ENCODE measurements around the gene MRPL10. TPM values are rescaled to one million over a fixed set of nuclear protein-coding genes. Genes with fewer than 3 reads are reported as not detected.
"Not testable (repeated sequence)": the region's sequence is repeated elsewhere in the genome, so short reads cannot be mapped to it uniquely, and the experiment has no call there.

Gene MRPL10
- total and polyA plus RNA-seq, 2 donors (not counting 1 experiment from before 2014, with no cell fraction given) = 31.0 to 44.7 TPM

DNA sequence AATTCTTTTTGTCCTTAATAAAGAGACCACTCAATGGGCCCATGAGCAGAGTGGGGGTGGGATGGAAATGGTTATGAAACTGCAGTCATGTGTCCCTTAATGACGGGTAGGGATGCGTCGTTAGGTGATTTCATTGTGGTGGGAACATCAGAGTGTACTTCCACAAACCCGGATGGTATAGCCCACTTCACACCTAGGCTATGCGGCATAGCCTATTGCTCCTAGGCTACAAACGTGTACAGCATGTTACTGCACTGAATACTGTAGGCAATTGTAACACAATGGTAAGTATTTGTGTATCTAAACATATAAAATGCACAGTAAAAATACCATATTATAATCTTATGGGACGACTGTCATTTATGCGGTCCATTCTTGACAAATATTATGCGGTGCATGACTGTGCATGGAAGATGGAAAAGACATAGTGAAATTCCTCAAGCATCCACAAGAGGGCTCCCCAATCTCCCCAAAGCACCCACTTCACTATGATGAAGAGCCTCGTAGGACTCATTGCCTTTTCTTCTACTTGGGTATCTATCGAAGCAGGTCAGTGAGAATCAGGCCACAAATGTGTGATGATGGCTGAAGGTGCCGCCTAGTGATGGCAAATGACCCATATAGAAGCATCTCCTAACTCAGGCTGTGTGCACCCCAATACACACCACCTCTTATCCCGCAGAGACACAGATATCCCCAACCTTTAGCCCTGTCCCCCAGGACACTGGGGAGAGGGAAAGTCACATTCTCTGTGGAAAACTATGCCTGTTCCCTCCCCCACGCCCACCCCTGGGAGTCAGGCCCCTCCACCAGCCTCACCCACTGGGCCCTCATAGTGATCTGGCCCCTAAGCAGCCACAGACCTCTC is 54.8 kb downstream of the MRPL10 start:
- no peak overlapping the region for H3K9ac ChIP-seq (ENCODE audit: insufficient read depth, low read length)
- peaks cover 22% of the 10 kb centered on the region for H3K27me3 ChIP-seq (ENCODE audit: control insufficient read depth, insufficient read depth, low read length)
- DNase-seq (ENCODE audit: low read depth in 2 of 2) = peak; percentile 24 to 55
- H3K4me2 ChIP-seq (ENCODE audit: extremely low read depth, insufficient read depth, low read length) = no peak overlapping the region
- no peak overlapping the region for H2AFZ ChIP-seq (ENCODE audit: low read length)
- no peaks in the 10 kb centered on the region for H3K4me1 ChIP-seq (ENCODE audit: control insufficient read depth, extremely low read depth, insufficient read depth, low read length)
- TF ChIP-seq, protein P1, sequence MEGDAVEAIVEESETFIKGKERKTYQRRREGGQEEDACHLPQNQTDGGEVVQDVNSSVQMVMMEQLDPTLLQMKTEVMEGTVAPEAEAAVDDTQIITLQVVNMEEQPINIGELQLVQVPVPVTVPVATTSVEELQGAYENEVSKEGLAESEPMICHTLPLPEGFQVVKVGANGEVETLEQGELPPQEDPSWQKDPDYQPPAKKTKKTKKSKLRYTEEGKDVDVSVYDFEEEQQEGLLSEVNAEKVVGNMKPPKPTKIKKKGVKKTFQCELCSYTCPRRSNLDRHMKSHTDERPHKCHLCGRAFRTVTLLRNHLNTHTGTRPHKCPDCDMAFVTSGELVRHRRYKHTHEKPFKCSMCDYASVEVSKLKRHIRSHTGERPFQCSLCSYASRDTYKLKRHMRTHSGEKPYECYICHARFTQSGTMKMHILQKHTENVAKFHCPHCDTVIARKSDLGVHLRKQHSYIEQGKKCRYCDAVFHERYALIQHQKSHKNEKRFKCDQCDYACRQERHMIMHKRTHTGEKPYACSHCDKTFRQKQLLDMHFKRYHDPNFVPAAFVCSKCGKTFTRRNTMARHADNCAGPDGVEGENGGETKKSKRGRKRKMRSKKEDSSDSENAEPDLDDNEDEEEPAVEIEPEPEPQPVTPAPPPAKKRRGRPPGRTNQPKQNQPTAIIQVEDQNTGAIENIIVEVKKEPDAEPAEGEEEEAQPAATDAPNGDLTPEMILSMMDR (conservative IDR thresholded peaks at IDR 0.05 in 1 of 2, IDR thresholded peaks at IDR 0.05 in 1 of 2; ENCODE audit: low read depth in 1 of 2, low read length in 2 of 2) = peak; percentile 58 to 80
- TF ChIP-seq EZH2 (IDR thresholded peaks at IDR 0.05; ENCODE audit: low read length, missing control alignments) = peak; percentile 10
- no peaks in the 10 kb centered on the region for H3K36me3 ChIP-seq (ENCODE audit: control insufficient read depth, insufficient read depth, low read length)
- no peaks in the 10 kb centered on the region for H3K9me3 ChIP-seq (ENCODE audit: control insufficient read depth, insufficient read depth, low read depth, low read length)
- no peaks in the 10 kb centered on the region for H3K79me2 ChIP-seq (ENCODE audit: control insufficient read depth, insufficient read depth, low read length)
- no peaks in the 10 kb centered on the region for H4K20me1 ChIP-seq (ENCODE audit: control insufficient read depth, extremely low read depth, insufficient read depth, low read length)
- H3K4me3 ChIP-seq (replicated peaks in 1 of 4; ENCODE audit: control extremely low read depth in 1 of 4, insufficient read depth in 1 of 4, low read depth in 3 of 4, low read length in 4 of 4) = no peak overlapping the region
- no peak overlapping the region for H3K27ac ChIP-seq (ENCODE audit: insufficient read depth, low read length)

DNA sequence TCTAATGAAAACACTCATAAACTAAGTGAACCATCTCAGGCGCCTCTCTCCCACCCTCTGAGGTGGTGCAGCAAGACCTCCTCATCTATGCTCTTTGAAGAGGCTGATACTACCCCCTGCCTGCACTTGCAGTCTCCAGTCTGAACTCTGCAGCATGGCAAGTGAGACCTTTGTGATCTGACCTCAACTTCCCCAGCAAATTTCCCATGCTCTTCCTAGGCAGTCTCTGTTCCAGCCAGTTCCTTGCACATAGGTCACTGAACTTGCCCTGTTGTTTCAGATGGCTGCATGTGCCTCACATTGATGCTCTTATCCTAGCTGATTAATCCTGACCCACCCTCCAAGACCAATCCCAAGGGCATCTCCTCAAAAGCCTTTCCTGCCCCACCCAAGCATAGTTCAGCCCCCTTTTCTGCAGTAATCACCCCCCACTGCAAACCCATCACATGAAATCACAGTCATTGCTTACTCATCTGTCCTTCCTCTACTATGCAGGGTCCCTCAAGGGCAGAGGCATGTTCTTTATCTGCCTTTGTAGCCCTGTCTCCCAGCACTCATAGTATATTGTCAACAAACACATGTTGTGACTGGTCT is 56.3 kb downstream of the MRPL10 start:
- Histone ChIP-seq H3K9me3 (ENCODE audit: control insufficient read depth, insufficient read depth, low read depth, low read length) (no peaks in the 10 kb centered on the region), H3K4me2 (ENCODE audit: extremely low read depth, insufficient read depth, low read length) (no peak overlapping the region), H3K4me3 (replicated peaks in 1 of 4; ENCODE audit: control extremely low read depth in 1 of 4, insufficient read depth in 1 of 4, low read depth in 3 of 4, low read length in 4 of 4) (no peak overlapping the region), H3K4me1 (ENCODE audit: control insufficient read depth, extremely low read depth, insufficient read depth, low read length) (no peaks in the 10 kb centered on the region), H4K20me1 (ENCODE audit: control insufficient read depth, extremely low read depth, insufficient read depth, low read length) (no peaks in the 10 kb centered on the region), H3K36me3 (ENCODE audit: control insufficient read depth, insufficient read depth, low read length) (no peaks in the 10 kb centered on the region), H3K79me2 (ENCODE audit: control insufficient read depth, insufficient read depth, low read length) (no peaks in the 10 kb centered on the region), H2AFZ (ENCODE audit: low read length) (no peak overlapping the region), H3K27me3 (ENCODE audit: control insufficient read depth, insufficient read depth, low read length) (peaks cover 22% of the 10 kb centered on the region), H3K27ac (ENCODE audit: insufficient read depth, low read length) (no peak overlapping the region), H3K9ac (ENCODE audit: insufficient read depth, low read length) (no peak overlapping the region)
- TF ChIP-seq, protein P1 (conservative IDR thresholded peaks at IDR 0.05 in 1 of 2, IDR thresholded peaks at IDR 0.05 in 1 of 2; ENCODE audit: low read depth in 1 of 2, low read length in 2 of 2) = no peak
- TF ChIP-seq EZH2 (IDR thresholded peaks at IDR 0.05; ENCODE audit: low read length, missing control alignments) = no peak
- DNase-seq (ENCODE audit: low read depth in 2 of 2) = no peak

DNA sequence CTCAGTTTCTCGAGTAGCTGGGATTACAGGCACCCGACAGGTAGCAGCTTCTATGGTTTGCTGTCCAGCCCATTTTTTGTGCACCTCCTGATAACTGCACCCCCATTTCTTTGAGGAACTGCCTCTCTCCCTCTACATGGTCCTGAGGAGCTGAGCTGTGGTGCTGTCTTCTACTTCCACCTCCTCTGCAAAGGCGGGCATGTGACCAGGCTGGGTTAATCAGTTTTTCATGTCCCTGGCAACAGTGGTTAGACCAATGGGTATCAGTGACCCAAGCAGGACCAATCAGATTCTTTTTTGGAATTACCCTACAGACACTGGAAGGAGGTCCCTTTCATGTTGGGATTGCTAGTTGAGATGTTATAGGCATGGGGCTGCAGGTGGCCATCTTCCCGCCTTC is 57.0 kb downstream of the MRPL10 start:
- TF ChIP-seq EZH2 (IDR thresholded peaks at IDR 0.05; ENCODE audit: low read length, missing control alignments) = no peak
- TF ChIP-seq, protein P1 (conservative IDR thresholded peaks at IDR 0.05 in 1 of 2, IDR thresholded peaks at IDR 0.05 in 1 of 2; ENCODE audit: low read depth in 1 of 2, low read length in 2 of 2) = no peak
- Histone ChIP-seq H3K4me2 (ENCODE audit: extremely low read depth, insufficient read depth, low read length) (no peak overlapping the region), H2AFZ (ENCODE audit: low read length) (no peak overlapping the region), H3K79me2 (ENCODE audit: control insufficient read depth, insufficient read depth, low read length) (no peaks in the 10 kb centered on the region), H3K36me3 (ENCODE audit: control insufficient read depth, insufficient read depth, low read length) (no peaks in the 10 kb centered on the region), H3K9me3 (ENCODE audit: control insufficient read depth, insufficient read depth, low read depth, low read length) (no peaks in the 10 kb centered on the region), H4K20me1 (ENCODE audit: control insufficient read depth, extremely low read depth, insufficient read depth, low read length) (no peaks in the 10 kb centered on the region), H3K9ac (ENCODE audit: insufficient read depth, low read length) (no peak overlapping the region), H3K4me1 (ENCODE audit: control insufficient read depth, extremely low read depth, insufficient read depth, low read length) (no peaks in the 10 kb centered on the region), H3K27ac (ENCODE audit: insufficient read depth, low read length) (no peak overlapping the region), H3K27me3 (ENCODE audit: control insufficient read depth, insufficient read depth, low read length) (peaks cover 22% of the 10 kb centered on the region), H3K4me3 (replicated peaks in 1 of 4; ENCODE audit: control extremely low read depth in 1 of 4, insufficient read depth in 1 of 4, low read depth in 3 of 4, low read length in 4 of 4) (no peak overlapping the region)
- DNase-seq (ENCODE audit: low read depth in 2 of 2) = no peak

DNA sequence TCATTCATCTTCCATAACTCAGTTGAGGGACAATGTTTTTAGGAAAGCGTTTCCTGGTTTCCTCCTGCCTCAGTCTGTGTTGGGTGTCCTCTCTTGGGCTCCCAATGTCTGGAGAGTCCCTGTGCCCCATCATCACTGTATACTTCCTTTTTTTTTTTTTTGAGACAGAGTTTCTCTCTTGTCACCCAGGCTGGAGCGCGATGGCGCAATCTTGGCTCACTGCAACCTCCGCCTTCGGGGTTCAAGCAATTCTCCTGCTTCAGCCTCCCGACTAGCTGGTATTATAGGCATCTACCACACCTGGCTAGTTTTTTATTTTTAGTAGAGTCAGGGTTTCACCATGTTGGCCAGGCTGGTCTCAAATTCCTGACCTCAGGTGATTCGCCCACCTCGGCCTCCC is 57.7 kb downstream of the MRPL10 start:
- H3K79me2 ChIP-seq (ENCODE audit: control insufficient read depth, insufficient read depth, low read length); H2AFZ ChIP-seq (ENCODE audit: low read length); H3K36me3 ChIP-seq (ENCODE audit: control insufficient read depth, insufficient read depth, low read length); H3K4me1 ChIP-seq (ENCODE audit: control insufficient read depth, extremely low read depth, insufficient read depth, low read length); H4K20me1 ChIP-seq (ENCODE audit: control insufficient read depth, extremely low read depth, insufficient read depth, low read length); DNase-seq (ENCODE audit: low read depth in 2 of 2); H3K4me2 ChIP-seq (ENCODE audit: extremely low read depth, insufficient read depth, low read length); H3K9ac ChIP-seq (ENCODE audit: insufficient read depth, low read length); H3K4me3 ChIP-seq (replicated peaks in 1 of 4; ENCODE audit: control extremely low read depth in 1 of 4, insufficient read depth in 1 of 4, low read depth in 3 of 4, low read length in 4 of 4); H3K27ac ChIP-seq (ENCODE audit: insufficient read depth, low read length); H3K9me3 ChIP-seq (ENCODE audit: control insufficient read depth, insufficient read depth, low read depth, low read length): not testable (repeated sequence)
- peaks cover 22% of the 10 kb centered on the region for H3K27me3 ChIP-seq (ENCODE audit: control insufficient read depth, insufficient read depth, low read length)

Data from fibroblast of lung (primary cell).